MCF 10A (cell line): ENCODE results near the gene COLEC12. TPM values are rescaled to one million over a fixed set of nuclear protein-coding genes. Genes with fewer than 3 reads are reported as not detected.

ENCODE experiments used
- BruUV-seq: library from RNA; stranded (reverse); fragments of 400-500 nt; replicated peaks from 2 replicates; lab custom pipeline; 2021; lab: Mats Ljungman, UMichigan
- CTCF ChIA-PET: fragments of 300-600 bp; sonication (Branson Sonifier 250); formaldehyde crosslinking; extraction: SDS; loops from one replicate; lab custom pipeline; 2021; ENCODE audit warnings: antibody characterized with exemption, inconsistent platforms; lab: Yijun Ruan, JAX
- POLR2A ChIA-PET: fragments of 300-600, 350-650 bp; sonication (Branson Sonifier 250); formaldehyde crosslinking; extraction: SDS; loops from one replicate; lab custom pipeline; 2020; ENCODE audit warnings: antibody characterized with exemption, inconsistent platforms; lab: Yijun Ruan, JAX
- DNase-seq: peaks from one replicate; pipeline ENCODE4 v3.0.0-alpha.2; 2018; ENCODE audit not compliant: unreplicated experiment
- H3K27ac Mint-ChIP-seq: one replicate; pipeline ENCODE4 v1.8.0; 2022; ENCODE audit warnings: mild to moderate bottlenecking, low read depth, mixed read lengths; ENCODE audit not compliant: unreplicated experiment
- H3K27me3 Mint-ChIP-seq: one replicate; pipeline ENCODE4 v1.8.0; 2022; ENCODE audit warnings: mixed read lengths; ENCODE audit not compliant: insufficient read depth, unreplicated experiment
- H3K36me3 Mint-ChIP-seq: one replicate; pipeline ENCODE4 v1.8.0; 2022; ENCODE audit warnings: mild to moderate bottlenecking, moderate library complexity, mixed read lengths; ENCODE audit not compliant: insufficient read depth, unreplicated experiment
- H3K4me1 Mint-ChIP-seq: one replicate; pipeline ENCODE4 v1.8.0; 2022; ENCODE audit warnings: mixed read lengths; ENCODE audit not compliant: insufficient read depth, unreplicated experiment
- H3K4me3 Mint-ChIP-seq: one replicate; pipeline ENCODE4 v1.8.0; 2022; ENCODE audit warnings: mild to moderate bottlenecking, moderate library complexity, mixed read lengths; ENCODE audit not compliant: unreplicated experiment
- H3K9me3 Mint-ChIP-seq: one replicate; pipeline ENCODE4 v1.8.0; 2022; ENCODE audit warnings: mixed read lengths; ENCODE audit not compliant: unreplicated experiment
- intact Hi-C: fragments of 100-400 bp; cut with micrococcal nuclease; formaldehyde crosslinking; loops from 2 replicates; pipeline ENCODE4 v1.14.1; 2022
- total RNA-seq: library from RNA; stranded (reverse); gene quantifications from 2 replicates; pipeline ENCODE4 v1.2.3, GENCODE V29; 2022
- TF ChIP-seq, protein P1 (sequence below): fragments of 200-600 bp; IDR thresholded peaks from one replicate; pipeline ENCODE4 v1.8.0; 2022; ENCODE audit warnings: antibody characterized with exemption, mild to moderate bottlenecking; ENCODE audit not compliant: unreplicated experiment

Gene COLEC12
- total RNA-seq, 1 experiment from 2014 or later = 0.05 TPM

DNA sequence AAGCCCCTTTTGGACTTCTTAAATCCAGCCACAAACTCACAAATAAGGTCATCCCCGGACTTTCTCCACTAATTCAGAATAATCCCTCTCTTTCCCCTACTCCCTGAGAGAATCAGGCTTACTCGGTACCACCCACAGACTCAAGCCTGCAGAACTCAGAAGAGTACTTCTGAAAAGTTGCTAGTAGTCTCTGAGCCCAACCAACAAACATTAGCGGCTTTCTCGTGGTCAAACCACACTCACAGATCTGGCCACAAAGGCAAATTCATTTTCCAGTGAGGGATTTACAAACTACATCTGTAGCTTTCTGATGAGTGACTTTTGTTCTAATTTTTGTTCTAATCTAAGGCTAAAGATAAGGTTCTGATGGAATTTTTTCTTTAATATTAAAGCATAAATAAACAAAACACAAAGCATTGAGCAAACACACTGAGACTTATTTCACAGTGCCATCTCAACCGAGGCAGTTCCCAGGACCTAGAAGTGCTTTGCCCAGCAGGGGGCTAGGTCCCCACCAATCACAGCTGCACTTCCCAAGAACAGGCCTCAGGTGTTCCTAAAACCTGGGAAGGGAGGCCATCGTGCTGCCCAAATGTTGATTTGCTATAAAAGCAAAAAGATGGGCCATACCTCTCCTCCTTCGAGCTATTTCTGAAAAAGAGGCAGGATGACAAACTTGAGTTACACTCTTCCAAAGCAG lies 110.7 kb downstream of the COLEC12 start:
- no TSS peak for BruUV-seq
- H3K27ac Mint-ChIP-seq = no peak overlapping the region
- TF ChIP-seq, protein P1, sequence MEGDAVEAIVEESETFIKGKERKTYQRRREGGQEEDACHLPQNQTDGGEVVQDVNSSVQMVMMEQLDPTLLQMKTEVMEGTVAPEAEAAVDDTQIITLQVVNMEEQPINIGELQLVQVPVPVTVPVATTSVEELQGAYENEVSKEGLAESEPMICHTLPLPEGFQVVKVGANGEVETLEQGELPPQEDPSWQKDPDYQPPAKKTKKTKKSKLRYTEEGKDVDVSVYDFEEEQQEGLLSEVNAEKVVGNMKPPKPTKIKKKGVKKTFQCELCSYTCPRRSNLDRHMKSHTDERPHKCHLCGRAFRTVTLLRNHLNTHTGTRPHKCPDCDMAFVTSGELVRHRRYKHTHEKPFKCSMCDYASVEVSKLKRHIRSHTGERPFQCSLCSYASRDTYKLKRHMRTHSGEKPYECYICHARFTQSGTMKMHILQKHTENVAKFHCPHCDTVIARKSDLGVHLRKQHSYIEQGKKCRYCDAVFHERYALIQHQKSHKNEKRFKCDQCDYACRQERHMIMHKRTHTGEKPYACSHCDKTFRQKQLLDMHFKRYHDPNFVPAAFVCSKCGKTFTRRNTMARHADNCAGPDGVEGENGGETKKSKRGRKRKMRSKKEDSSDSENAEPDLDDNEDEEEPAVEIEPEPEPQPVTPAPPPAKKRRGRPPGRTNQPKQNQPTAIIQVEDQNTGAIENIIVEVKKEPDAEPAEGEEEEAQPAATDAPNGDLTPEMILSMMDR = no peak
- H3K36me3 Mint-ChIP-seq = no peaks in the 10 kb centered on the region
- ChIA-PET POLR2A (interaction anchor here (1.1 kb wide), 1 partner anchor 11 kb away, joined by 3 read pairs; no protein-coding TSS in a partner anchor), CTCF (interaction anchor here (0.8 kb wide), 1 partner anchor 76 kb away, joined by 3 read pairs; no protein-coding TSS in a partner anchor)
- peaks cover 19% of the 10 kb centered on the region for H3K9me3 Mint-ChIP-seq
- no peak overlapping the region for H3K4me3 Mint-ChIP-seq
- DNase-seq = no peak
- no peaks in the 10 kb centered on the region for H3K4me1 Mint-ChIP-seq
- no peaks in the 10 kb centered on the region for H3K27me3 Mint-ChIP-seq
- intact Hi-C loops = no loop called here

GRCh38 chr18:388200-388599 lies 112.3 kb downstream of the COLEC12 start:
- no TSS peak for BruUV-seq

DNA sequence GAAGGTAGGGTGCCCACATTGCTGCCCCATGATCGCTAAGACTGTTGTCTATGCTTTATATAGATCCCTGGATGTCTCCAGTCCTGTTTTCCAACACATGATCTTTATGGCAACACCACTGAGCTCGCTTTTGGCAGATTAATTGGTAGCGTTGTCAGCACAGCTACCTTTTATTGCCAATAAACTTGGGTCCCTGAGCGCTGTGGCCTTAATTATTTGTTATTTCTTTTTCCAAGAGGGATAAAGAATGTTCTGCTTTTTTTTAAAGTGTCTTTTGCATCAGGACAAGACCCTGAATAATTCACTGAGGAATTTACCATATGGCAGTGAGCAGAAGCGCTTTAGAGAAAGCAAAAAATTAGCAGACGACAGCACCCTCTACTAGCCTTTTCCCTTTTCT lies 113.5 kb downstream of the COLEC12 start:
- no peaks in the 10 kb centered on the region for H3K27me3 Mint-ChIP-seq
- no peak for DNase-seq
- no peaks in the 10 kb centered on the region for H3K36me3 Mint-ChIP-seq
- intact Hi-C loops = no loop called here
- TF ChIP-seq, protein P1 = no peak
- peaks cover 21% of the 10 kb centered on the region for H3K9me3 Mint-ChIP-seq
- H3K4me3 Mint-ChIP-seq = no peak overlapping the region
- POLR2A ChIA-PET = no interaction called here
- CTCF ChIA-PET = no interaction called here
- no peak overlapping the region for H3K27ac Mint-ChIP-seq
- no peaks in the 10 kb centered on the region for H3K4me1 Mint-ChIP-seq
- no TSS peak for BruUV-seq

More at GRCh38 chr18:388200-388599, 112.3 kb downstream of the COLEC12 start:
- no peak for DNase-seq
- Mint-ChIP-seq H3K27me3 (no peaks in the 10 kb centered on the region), H3K27ac (no peak overlapping the region), H3K4me3 (no peak overlapping the region), H3K4me1 (no peaks in the 10 kb centered on the region), H3K36me3 (no peaks in the 10 kb centered on the region), H3K9me3 (peaks cover 26% of the 10 kb centered on the region)
- ChIA-PET POLR2A (no interaction called here), CTCF (interaction anchor here (0.7 kb wide), 1 partner anchor 9 kb away, joined by 3 read pairs; no protein-coding TSS in a partner anchor)
- TF ChIP-seq, protein P1 = no peak
- intact Hi-C loops = no loop called here

DNA sequence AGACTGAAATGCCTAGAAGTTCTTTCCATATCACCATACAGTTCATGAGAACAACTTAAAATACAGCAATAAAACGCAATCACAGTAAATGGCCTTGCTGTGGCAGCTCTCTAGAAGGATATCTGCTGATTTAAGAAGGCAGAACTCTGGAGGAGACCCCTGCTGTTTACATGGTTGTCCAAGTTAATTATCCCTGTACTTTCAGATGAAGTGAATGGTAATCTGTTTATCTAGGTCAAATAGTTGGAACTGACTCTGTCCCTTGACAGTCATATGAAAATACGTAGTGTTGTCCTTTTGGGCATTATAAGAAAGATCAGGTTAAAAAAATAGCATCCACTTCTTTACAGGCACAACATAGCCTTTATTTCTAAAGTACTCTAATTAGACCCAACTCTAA lies 115.6 kb downstream of the COLEC12 start:
- POLR2A ChIA-PET = interaction anchor here (0.7 kb wide), 1 partner anchor 50 kb away, joined by 4 read pairs; no protein-coding TSS in a partner anchor
- Mint-ChIP-seq H3K4me1 (no peaks in the 10 kb centered on the region), H3K9me3 (peaks cover 35% of the 10 kb centered on the region), H3K27ac (no peak overlapping the region), H3K27me3 (no peaks in the 10 kb centered on the region), H3K36me3 (no peaks in the 10 kb centered on the region), H3K4me3 (no peak overlapping the region)
- CTCF ChIA-PET = no interaction called here
- DNase-seq = no peak
- no TSS peak for BruUV-seq
- TF ChIP-seq, protein P1 = no peak
- intact Hi-C loops = no loop called here
